NCI-H524 (cell line): ENCODE data around the gene FGF14.

Experiments used
- DNase-seq, 2 experiments: peaks; one replicate each; lab custom pipeline; 2025; lab: John Stamatoyannopoulos, UW

The FGF14 gene

GRCh38 chr13:101792189-101792588 lies 609.7 kb downstream of the FGF14 start:
- DNase-seq, result no peak

DNA sequence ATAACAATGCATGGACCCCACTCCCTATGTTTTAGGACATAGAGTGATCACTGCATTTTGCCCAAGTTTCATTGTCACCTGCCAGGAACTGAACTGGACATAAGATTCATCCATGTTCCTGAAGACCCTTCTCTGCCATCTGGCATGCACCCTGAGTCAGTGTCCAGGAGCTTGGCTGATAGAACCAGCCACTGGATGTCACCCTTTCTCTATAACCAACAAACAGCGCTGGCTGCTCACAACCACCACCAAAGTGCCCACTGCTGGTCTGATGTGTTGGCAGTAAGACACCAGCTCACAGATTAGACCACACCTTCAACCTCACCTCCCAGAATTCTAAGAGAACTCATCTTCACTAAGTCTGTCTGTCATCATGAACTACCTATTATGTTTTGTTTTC lies 616.0 kb downstream of the FGF14 start:
- DNase-seq, result peak; percentile 58 to 80

DNA sequence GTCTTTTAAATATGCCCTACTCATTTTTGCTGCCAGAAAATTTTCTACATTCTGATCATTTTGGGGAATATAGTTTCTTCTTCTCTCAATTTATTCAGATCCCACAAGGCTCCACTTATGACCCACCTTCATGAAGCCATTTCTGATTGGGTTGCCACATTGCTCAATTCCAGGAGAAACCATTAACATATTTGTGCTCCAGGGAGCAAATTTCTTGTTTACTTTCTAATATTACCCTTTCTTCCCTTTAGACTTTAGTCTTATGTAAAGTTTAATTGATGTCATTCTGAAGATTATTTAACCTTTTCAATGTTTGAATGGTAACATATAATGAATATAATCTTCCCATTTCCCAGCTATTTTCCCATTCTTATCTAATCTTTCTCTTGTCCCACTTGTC lies 617.5 kb downstream of the FGF14 start:
- no peak for DNase-seq

GRCh38 chr13:101783554-101783953 lies 618.3 kb downstream of the FGF14 start:
- no peak for DNase-seq

DNA sequence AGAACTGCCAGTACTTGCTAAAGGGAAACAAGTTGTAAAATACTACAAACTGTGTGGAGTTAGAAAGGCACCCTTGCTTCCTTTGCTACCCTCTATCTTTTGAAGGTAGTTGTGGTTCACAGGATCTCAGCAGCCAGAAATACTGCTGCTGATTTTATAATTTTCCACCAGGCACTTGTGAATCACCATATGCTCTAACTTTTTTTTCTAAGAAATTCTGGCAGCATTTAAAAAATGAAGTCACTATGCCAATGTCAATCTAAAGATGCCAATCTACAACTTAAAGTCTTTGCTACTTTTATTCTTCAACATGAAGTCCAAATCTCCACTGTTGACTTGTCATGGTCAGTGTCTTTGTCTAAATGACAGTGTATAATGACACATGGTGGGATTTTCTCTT lies 621.6 kb downstream of the FGF14 start:
- no peak for DNase-seq

DNA sequence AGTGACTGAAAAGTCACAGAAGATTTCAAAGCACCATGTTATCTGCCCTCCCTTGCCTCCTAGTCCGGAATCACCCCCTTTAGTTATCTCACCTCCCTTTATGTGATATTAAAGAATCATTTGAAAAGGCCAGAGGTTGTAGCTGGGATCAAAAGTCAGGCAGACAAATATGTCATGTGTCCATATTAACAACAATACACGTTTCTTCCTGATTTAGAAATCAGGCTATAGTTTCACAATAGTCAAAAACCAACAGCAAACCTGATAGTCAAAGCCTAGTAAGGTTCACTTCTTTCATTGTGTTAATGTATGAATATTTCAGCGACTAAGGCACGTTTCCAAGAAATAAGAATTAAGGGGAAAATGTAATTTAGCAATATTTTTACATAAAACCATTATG lies 622.7 kb downstream of the FGF14 start:
- DNase-seq, result no peak

DNA sequence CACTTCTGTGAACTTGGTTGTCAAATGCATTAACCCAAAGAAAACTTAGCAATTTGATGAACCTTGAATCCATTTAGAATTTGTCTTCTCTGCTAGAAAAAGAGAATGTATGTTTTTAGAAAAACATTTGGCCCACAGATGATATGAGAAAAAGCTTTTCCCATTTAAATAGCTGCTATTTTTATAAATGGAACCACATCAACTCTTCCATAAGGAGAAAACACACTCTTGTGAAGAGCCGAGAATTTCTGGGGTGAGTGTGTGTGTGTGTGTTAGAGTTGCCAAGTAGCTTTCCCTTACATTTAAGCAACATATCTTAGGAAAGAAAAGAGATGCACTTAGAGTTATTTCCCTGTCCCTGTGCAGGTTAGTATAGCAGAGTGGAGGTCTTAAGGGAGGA lies 626.6 kb downstream of the FGF14 start:
- no peak for DNase-seq

- DNase-seq, result no peak
Measured at GRCh38 chr13:101774393-101774792, 627.5 kb downstream of the FGF14 start.

GRCh38 chr13:101773062-101773461 lies 628.8 kb downstream of the FGF14 start:
- no peak for DNase-seq

DNA sequence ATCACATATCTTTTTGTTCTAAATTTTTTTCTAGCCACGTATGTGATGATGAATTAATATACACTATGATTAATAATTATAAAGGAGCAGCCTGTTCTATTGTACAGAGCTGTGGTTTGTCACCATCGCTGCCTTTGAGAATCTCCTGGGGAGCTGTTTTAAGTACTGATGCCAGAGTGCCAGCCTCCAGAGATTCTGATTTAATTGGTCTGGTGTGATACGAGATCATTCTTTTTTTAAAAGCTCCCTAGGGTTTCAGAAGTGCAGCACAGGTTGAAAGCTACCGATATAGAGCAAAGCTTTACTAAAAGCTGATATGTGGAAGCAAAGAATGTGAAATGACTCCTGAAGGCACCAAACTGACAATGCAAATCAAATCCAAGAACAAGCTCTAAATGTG lies 634.7 kb downstream of the FGF14 start:
- no peak for DNase-seq

DNA sequence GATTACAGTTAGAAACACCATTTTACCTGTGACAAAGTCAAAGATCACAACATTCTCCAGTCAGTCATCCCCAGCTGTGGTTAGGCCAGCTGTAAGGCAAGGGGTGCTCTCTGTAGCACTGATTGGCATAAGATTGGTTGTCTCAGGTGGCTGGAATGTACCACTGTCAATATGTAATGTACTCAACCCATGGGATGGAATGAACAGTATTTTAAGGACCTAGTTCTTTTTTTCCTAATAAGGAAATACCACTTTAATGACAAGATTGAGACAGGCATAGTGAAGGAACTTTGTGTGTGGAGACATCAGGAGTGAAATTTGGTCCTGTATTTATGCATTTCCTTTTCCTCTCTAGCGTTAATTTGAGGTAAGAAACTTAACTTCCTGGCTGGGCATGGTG lies 638.7 kb downstream of the FGF14 start:
- no peak for DNase-seq

GRCh38 chr13:101757446-101758039 lies 644.3 kb downstream of the FGF14 start:
- peak in 1 of 2 experiments; percentile 67 for DNase-seq

DNA sequence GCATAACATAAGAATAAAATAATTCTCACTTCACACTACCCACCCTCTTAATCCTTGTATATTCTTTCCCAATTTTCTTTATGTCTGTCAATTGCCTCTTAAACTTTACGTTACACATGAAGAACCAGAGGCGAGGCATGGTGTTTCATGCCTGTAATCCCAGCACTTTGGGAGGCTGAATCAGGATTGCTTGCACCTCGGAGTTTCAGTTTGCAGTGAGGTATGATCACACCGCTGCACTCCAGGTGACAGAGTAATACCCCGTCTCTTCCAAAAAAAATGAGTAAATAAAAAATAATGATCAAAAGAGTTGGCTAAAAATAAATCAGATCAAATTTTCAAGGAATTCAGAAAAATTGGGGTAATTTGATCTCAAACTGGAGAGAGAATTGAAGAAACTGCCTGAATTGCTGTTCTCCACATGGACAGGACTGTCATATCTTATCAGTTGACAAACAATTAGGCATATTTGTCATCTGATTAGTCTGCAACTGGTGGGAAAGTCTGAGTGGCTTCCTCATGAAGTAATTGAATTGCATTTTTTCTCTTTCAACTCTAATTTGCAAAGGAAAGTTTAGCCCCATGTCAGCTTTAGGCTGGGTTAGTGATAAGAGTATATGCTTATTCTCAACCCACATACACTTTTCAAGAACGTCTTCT lies 646.5 kb downstream of the FGF14 start:
- DNase-seq, result no peak

DNA sequence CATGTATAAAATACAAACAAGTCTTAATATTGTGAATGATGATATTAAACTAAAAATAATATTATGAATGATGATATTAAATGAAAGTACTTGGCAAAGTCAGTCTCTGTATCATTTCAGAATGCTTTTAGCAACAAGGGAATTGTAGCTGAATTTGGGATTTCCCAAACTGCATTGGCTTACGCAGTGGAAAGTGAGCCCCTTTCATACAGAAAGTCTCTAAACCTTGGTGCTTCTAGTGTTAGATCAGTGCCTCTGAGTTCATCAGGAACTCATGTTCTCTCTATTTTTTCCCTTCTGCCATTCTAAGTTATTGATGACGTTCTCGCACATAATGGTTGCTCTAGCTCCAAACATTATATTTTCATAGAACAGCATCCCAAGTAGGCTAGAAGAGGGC lies 649.4 kb downstream of the FGF14 start:
- no peak for DNase-seq

DNA sequence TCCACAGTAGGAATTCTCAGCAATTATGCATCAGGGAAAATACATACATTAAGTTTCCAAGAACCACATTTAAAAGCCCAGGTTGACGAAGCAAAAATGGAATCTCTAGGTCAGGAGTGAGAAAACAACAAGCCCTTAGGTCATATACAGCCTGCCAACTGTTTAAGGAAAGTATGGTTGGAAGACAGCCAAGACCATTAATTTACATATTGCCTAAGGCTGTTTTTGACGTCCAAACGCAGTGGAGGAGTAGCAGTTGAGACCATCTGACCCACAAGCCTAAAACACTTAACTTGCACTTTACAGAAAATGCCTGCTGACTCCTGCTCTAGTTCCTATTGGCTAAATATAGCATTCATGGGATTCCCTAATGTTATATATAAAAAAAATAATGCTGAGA lies 650.4 kb downstream of the FGF14 start:
- peak; percentile 67 to 86 for DNase-seq

DNA sequence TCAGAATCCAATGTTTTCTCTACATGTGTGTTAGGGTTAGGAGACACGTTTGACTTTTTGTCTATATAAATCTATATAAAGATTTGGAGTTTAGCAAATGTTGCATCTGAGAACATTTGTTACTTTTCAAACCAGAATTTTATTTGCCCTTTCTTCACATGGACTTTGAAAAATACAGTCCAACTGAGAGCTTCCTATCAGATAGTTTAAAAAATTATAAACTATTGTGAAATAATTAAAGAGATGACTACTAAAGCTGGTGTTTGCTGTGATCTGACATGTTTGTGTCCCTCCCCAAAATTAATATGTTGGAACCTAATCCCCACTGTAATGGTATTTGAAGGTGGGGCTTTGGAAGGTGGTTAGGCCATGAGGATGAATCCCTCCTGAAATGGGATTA lies 652.3 kb downstream of the FGF14 start:
- DNase-seq, result no peak

DNA sequence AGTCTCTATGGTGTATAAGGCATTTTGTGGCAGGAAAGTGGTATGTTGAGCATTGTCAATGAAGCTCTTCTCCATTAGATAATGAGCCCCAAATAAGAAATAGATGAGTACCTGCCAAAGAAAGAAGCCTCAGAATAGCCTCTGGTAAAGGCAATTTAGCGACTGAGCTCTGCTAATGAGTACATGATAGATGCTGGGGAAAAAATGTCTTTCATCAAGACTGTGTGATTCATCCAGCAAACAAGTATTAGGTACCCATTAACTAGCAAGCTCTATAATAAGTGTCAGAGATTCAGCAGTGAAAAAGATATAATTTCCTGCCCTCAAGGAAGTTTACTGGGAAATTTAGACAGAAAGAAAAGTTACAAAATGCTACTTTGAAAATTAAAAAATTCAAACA lies 654.8 kb downstream of the FGF14 start:
- no peak for DNase-seq

GRCh38 chr13:101746513-101746912 lies 655.3 kb downstream of the FGF14 start:
- DNase-seq, result no peak

DNA sequence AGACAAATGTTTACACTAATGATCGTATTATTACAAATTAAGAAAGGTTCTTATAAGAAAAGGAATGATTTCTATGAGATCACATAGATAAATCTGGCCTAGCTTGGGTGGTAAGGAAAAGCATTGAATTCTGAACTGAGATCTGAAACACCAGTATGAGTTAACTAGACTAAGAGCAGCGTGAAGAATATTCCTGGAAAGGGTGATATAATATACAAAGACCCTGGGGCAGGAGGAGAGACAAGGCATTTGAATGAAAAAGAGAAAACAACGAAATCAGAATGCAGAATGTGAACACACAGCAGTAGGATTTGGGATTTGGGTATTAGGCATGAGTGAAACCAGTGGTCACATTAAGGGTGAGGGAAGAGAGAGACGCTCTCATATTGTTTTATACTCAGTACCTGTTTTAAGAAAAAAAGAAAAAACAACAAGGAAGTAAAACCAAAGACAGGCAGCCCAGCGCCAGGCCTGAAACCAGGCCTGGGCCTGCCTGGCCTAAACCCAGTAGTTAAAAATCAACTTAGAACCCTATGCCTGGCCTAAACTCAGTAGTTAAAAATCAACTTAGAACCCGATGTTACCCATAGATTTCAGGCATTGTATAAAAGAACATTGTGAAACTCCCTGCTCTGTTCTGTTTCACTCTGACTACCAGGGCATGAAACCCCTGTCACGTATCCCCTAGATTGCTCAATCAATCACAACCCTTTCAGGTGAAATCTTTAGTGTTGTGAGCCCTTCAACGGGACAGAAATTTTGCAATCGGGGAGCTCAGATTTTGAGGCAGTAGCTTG lies 662.3 kb downstream of the FGF14 start:
- DNase-seq, result no peak

- no peak for DNase-seq
Measured at GRCh38 chr13:101738336-101738735, 663.5 kb downstream of the FGF14 start.

DNA sequence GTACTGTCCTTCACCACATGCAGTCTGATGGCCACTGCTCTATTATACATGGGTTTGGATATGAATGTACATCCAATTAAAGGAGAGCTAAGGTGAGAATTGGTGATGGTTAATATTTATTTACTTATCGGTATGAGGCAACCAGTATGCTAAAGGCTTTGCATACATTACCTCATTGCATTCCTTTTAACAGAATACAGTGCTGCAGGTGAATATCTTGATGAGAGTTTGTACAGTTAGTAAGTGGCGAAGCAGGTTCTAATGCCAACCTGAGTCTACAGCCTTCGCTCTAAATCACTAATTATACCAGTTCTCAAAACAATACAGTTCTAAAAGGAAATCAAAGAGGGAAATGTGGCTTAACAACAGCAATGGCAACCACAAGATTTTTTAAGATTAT lies 665.3 kb downstream of the FGF14 start:
- no peak for DNase-seq

GRCh38 chr13:101730420-101731000 lies 671.3 kb downstream of the FGF14 start:
- no peak for DNase-seq

GRCh38 chr13:101728615-101729014 lies 673.2 kb downstream of the FGF14 start:
- no peak for DNase-seq
